Measurements from ENCODE around the gene CACNG6.

GRCh38 chr19:53971673-53972072 is 19.8 kb upstream of the CACNG6 start:
- TF ChIP-seq CTCF (conservative IDR thresholded peaks at IDR 0.05; ENCODE audit: low read length) (no peak), EZH2phosphoT487 (IDR thresholded peaks at IDR 0.05; ENCODE audit: borderline replicate concordance, low read depth, low read length) (no peak)
